SK-N-SH (cell line): Measurements from ENCODE around the gene TBCD. TPM values are rescaled to one million over a fixed set of nuclear protein-coding genes. Genes with fewer than 3 reads are reported as not detected.

ENCODE experiments used
- CTCF ChIA-PET: fragments of 300-600, 350-600 bp; formaldehyde crosslinking; extraction: SDS; loops from one replicate; lab custom pipeline; 2021; lab: Yijun Ruan, JAX
- POLR2A ChIA-PET: fragments of 350-600 bp; sonication (Branson Sonifier 250); formaldehyde crosslinking; extraction: SDS; loops from one replicate; lab custom pipeline; 2020; ENCODE audit warnings: antibody characterized with exemption, inconsistent platforms; lab: Yijun Ruan, JAX
- DNase-seq: peaks from one replicate; pipeline ENCODE4 v3.0.0; 2012
- H2AFZ ChIP-seq: fragments of 200-600 bp; sonication (generic); 2 replicates; pipeline ENCODE4 v1.8.1; 2016; ENCODE audit warnings: antibody characterized with exemption, mild to moderate bottlenecking, low read depth
- H3F3A ChIP-seq: fragments of 200-600 bp; sonication (generic); replicated peaks from 2 replicates; pipeline ENCODE3; 2016; ENCODE audit warnings: antibody characterized with exemption, mild to moderate bottlenecking; ENCODE audit not compliant: insufficient read depth
- H3K27ac ChIP-seq, 2 experiments: fragments of 200-500 bp in 1 of 2; fragments of 200-600 bp in 1 of 2; sonication (Bioruptor generic) in 1 of 2; sonication (generic), shearing (Covaris generic) in 1 of 2; 2 replicates each; pipeline versions ENCODE4 v1.5.1 to v1.6.1; 2014 to 2016; ENCODE audit warnings: low read depth in 2 of 2, inconsistent platforms in 1 of 2, low read length in 1 of 2, mild to moderate bottlenecking in 1 of 2, mixed read lengths in 1 of 2
- H3K27me3 ChIP-seq: fragments of 200-600 bp; sonication (generic), shearing (Covaris generic); 2 replicates; pipeline ENCODE4 v1.6.1; 2016; ENCODE audit warnings: mixed run types; ENCODE audit not compliant: insufficient read depth
- H3K36me3 ChIP-seq, 2 experiments: fragments of 200-500 bp in 1 of 2; fragments of 200-600 bp in 1 of 2; sonication (Bioruptor generic) in 1 of 2; sonication (generic) in 1 of 2; replicated peaks in 1 of 2; 2 replicates each; pipeline versions ENCODE3 to v1.5.1; 2014 to 2016; ENCODE audit warnings: low read length in 1 of 2, mild to moderate bottlenecking in 1 of 2; ENCODE audit not compliant: insufficient read depth in 2 of 2, control insufficient read depth in 1 of 2
- H3K4me1 ChIP-seq, 2 experiments: fragments of 200-500 bp in 1 of 2; fragments of 200-600 bp in 1 of 2; sonication (Bioruptor generic) in 1 of 2; sonication (generic), shearing (Covaris generic) in 1 of 2; 2 replicates each; pipeline versions ENCODE4 v1.5.1 to v1.6.1; 2014 to 2016; ENCODE audit warnings: low read depth in 1 of 2, low read length in 1 of 2, mixed run types in 1 of 2; ENCODE audit not compliant: insufficient read depth in 2 of 2, control insufficient read depth in 1 of 2
- H3K4me2 ChIP-seq: fragments of 200-600 bp; sonication (generic), shearing (Covaris generic); 2 replicates; pipeline ENCODE4 v1.6.1; 2017; ENCODE audit warnings: mixed run types
- H3K4me3 ChIP-seq, 2 experiments: fragments of 200-500 bp in 1 of 2; fragments of 200-600 bp in 1 of 2; sonication (Bioruptor generic) in 1 of 2; sonication (generic), shearing (Covaris generic) in 1 of 2; 2 replicates each; pipeline versions ENCODE4 v1.5.1 to v1.8.1; 2014 to 2016; ENCODE audit warnings: low read depth in 2 of 2, inconsistent platforms in 1 of 2, low read length in 1 of 2, mild to moderate bottlenecking in 1 of 2, mixed read lengths in 1 of 2, moderate library complexity in 1 of 2
- H3K79me2 ChIP-seq: fragments of 200-600 bp; sonication (generic); 2 replicates; pipeline ENCODE4 v1.8.1; 2017; ENCODE audit warnings: mild to moderate bottlenecking; ENCODE audit not compliant: insufficient read depth
- H3K9ac ChIP-seq: fragments of 200-600 bp; sonication (generic); 2 replicates; pipeline ENCODE4 v1.6.1; 2017; ENCODE audit warnings: mixed run types
- H3K9me2 ChIP-seq: fragments of 200-600 bp; sonication (generic); 2 replicates; pipeline ENCODE4 v1.6.1; 2017; ENCODE audit warnings: mixed run types
- H3K9me3 ChIP-seq: fragments of 200-600 bp; sonication (generic); 2 replicates; pipeline ENCODE4 v1.6.1; 2017; ENCODE audit warnings: mixed run types, mild to moderate bottlenecking, moderate library complexity
- H4K20me1 ChIP-seq: fragments of 200-600 bp; sonication (generic); 2 replicates; pipeline ENCODE4 v1.6.1; 2017; ENCODE audit warnings: mild to moderate bottlenecking, mixed run types; ENCODE audit not compliant: insufficient read depth
- CHD2 ChIP-seq: fragments of 150-350 bp; IDR thresholded peaks from 2 replicates; pipeline ENCODE4 v1.6.1; 2018; ENCODE audit warnings: low read length; ENCODE audit not compliant: partially characterized antibody
- CTCF ChIP-seq: fragments of 200-600 bp; sonication (generic); IDR thresholded peaks from 2 replicates; pipeline ENCODE4 v1.6.1; 2017; ENCODE audit warnings: antibody characterized with exemption, mild to moderate bottlenecking, moderate library complexity
- FOSL2 ChIP-seq: IDR thresholded peaks from 2 replicates; pipeline ENCODE4 v1.4.0; 2012; ENCODE audit warnings: low read depth, mild to moderate bottlenecking, moderate library complexity, borderline replicate concordance
- FOXJ3 ChIP-seq: sonication (generic); formaldehyde crosslinking; IDR thresholded peaks from 2 replicates; pipeline ENCODE4 v1.5.1; 2020; ENCODE audit warnings: mild to moderate bottlenecking, missing genetic modification reagents
- FOXM1 ChIP-seq: IDR thresholded peaks from 2 replicates; pipeline ENCODE4 v1.4.0; 2012; ENCODE audit warnings: low read depth, mild to moderate bottlenecking
- GABPA ChIP-seq: IDR thresholded peaks from 2 replicates; pipeline ENCODE4 v1.4.0; 2012; ENCODE audit warnings: low read depth, mild to moderate bottlenecking
- GATA2 ChIP-seq: sonication (generic); formaldehyde crosslinking; IDR thresholded peaks from 2 replicates; pipeline ENCODE4 v1.5.0; 2020; ENCODE audit warnings: mild to moderate bottlenecking, missing genetic modification reagents
- MEF2A ChIP-seq: IDR thresholded peaks from 2 replicates; pipeline ENCODE4 v1.4.0; 2012; ENCODE audit warnings: low read depth, borderline replicate concordance
- NRF1 ChIP-seq: IDR thresholded peaks from 2 replicates; pipeline ENCODE4 v1.6.1; 2012; ENCODE audit warnings: low read depth, mild to moderate bottlenecking, low read length
- RAD21 ChIP-seq: IDR thresholded peaks from 2 replicates; pipeline ENCODE4 v1.6.1; 2012; ENCODE audit warnings: mild to moderate bottlenecking, low read length
- WGBS: methylation state at CpG from one replicate; pipeline ENCODE4 v1.1.6; 2017; ENCODE audit warnings: low lambda C conversion rate; 5-methylcytosine and 5-hydroxymethylcytosine counted together
- polyA plus RNA-seq, 3 experiments: library from polyadenylated mRNA; depleted of rRNA; stranded (reverse); fragments of >200 nt; gene quantifications; 2 replicates each; pipeline ENCODE4 v1.2.3, GENCODE V29; 2012
- TF ChIP-seq, protein P1 (sequence below): IDR thresholded peaks from 2 replicates; pipeline ENCODE4 v1.4.0; 2012; ENCODE audit warnings: low read depth

The TBCD gene
- polyA plus RNA-seq, 1 of the 3 experiments (the other 2 are of a cell fraction) = 107 TPM

DNA sequence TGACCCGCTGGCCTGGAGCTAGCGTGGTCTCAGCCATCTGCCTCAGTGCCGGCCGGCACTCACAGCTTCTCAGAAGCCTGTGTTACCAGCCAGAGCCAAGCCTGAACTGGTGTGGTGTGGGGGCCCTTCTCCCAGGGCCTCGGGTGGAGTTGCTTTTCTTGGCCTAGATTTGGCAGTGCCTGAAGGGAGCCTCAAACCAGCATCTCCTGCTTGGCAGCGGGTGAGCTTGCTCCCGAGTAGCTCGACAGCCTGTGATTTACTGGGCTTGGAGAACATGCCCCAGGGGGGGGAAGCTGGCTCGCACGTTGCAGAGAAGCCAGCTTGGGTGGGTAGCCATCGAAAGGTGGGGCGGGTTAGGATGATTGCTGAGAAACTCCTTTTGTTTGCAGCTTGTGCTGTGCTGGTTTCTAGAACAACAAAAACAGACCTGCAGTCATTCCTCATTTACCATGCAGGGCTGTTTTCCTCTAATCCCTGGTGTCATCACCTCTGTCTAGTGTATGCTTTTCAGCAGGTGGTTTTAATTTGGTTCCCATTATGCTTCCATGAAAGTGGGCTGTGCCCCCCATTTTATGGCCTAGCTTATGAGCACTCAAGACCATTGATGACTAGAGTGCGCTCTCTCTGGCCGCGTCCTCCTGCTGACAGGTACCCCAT, 42.2 kb downstream of the TBCD start:
- Histone ChIP-seq H3K79me2 (peaks cover 34% of the 10 kb centered on the region; the same call in 1 of the 2 replicates), H4K20me1 (0 out of 2 replicates have a peak, but pooled peaks cover 4% of the 10 kb centered on the region), H3K36me3 (peaks cover 5 to 12% of the 10 kb centered on the region in 2 experiments), H2AFZ (no peak overlapping the region), H3F3A (no peaks in the 10 kb centered on the region), H3K9ac (no peak overlapping the region), H3K9me3 (no peaks in the 10 kb centered on the region), H3K9me2 (no peaks in the 10 kb centered on the region), H3K27ac (peak overlapping the region in 1 of 2 experiments; percentile 80; a peak in 2 of 4 replicates), H3K4me3 (no peak overlapping the region), H3K4me1 (peaks cover 3 to 23% of the 10 kb centered on the region in 2 experiments; a peak in 1 of 4 replicates), H3K4me2 (no peak overlapping the region), H3K27me3 (no peaks in the 10 kb centered on the region)
- no peak for TF ChIP-seq CHD2
- TF ChIP-seq FOSL2 = no peak
- no peak for TF ChIP-seq GATA2 (CRISPR knock-in tag)
- TF ChIP-seq FOXM1 = no peak
- TF ChIP-seq GABPA = no peak
- no peak for TF ChIP-seq CTCF
- TF ChIP-seq MEF2A = no peak
- TF ChIP-seq RAD21 = no peak
- WGBS = 86% methylated on average over 11 of the region's 15 CpGs
- ChIA-PET POLR2A (no interaction called here), CTCF (interaction anchor here (0.9 to 7.1 kb wide), 7 partner anchors 11 to 124 kb away, joined by 3 to 49 read pairs (median 4); no protein-coding TSS in a partner anchor)
- DNase-seq = peak; percentile 84

DNA sequence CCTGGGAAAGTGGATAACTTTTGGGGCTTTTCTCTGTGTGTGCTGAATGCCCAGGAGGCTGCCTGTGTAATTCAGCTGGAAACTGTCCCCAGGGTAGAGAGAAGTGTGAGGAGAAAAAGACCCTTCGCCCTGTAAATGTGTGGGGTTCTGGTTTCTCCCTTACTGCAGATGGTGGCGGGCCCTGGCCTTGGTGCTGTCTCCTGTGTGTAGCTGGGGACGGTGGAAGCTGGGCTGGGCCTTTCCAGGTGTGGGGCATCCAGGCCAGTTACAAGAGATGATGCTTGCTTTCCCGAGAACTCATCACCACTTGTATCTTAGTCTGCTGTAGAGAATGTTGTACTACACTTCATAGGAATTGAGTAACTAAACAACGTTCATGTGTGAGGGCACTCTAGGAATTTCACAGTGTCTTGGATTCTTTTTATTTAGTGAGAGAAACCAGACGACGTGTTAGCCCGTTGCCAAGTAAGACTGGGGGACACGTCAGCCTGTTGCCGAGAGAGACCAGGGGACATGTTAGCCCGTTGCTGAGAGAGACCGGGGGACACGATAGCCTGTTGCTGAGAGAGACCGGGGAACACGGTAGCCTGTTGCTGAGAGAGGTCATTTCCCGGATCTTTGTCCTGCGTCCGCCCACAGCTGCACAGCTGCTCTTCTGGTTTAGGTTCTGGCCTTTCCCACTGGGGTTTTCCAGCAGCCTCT, 43.1 kb downstream of the TBCD start:
- H3F3A ChIP-seq = no peaks in the 10 kb centered on the region
- WGBS = 95% methylated on average over 18 of the region's 18 CpGs
- H4K20me1 ChIP-seq = 0 out of 2 replicates have a peak, but pooled peaks cover 4% of the 10 kb centered on the region
- CTCF ChIA-PET = interaction anchor here (0.9 to 7.1 kb wide), 8 partner anchors 10 to 123 kb away, joined by 3 to 49 read pairs (median 4); no protein-coding TSS in a partner anchor
- H3K36me3 ChIP-seq = peaks cover 7 to 19% of the 10 kb centered on the region in 2 experiments
- no peaks in the 10 kb centered on the region for H3K27me3 ChIP-seq
- H3K4me3 ChIP-seq = no peak overlapping the region
- no peak for DNase-seq
- H3K9me2 ChIP-seq = no peaks in the 10 kb centered on the region
- POLR2A ChIA-PET = no interaction called here
- peaks cover 30% of the 10 kb centered on the region; the same call in 1 of the 2 replicates for H3K79me2 ChIP-seq
- TF ChIP-seq FOSL2 = no peak
- TF ChIP-seq, protein P1, sequence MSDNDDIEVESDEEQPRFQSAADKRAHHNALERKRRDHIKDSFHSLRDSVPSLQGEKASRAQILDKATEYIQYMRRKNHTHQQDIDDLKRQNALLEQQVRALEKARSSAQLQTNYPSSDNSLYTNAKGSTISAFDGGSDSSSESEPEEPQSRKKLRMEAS = no peak
- no peak for TF ChIP-seq FOXJ3
- TF ChIP-seq NRF1 = no peak
- TF ChIP-seq, all 33 proteins: peak for 0
- Histone ChIP-seq H3K4me2 (no peak overlapping the region), H3K27ac (peak overlapping the region in 1 of 2 experiments; percentile 80; a peak in 2 of 4 replicates), H3K9ac (no peak overlapping the region), H2AFZ (no peak overlapping the region), H3K9me3 (no peaks in the 10 kb centered on the region), H3K4me1 (peaks cover 3 to 23% of the 10 kb centered on the region in 2 experiments; a peak in 1 of 4 replicates)
